Ovary (tissue), 3 donors: Measurements from ENCODE around the gene MPP2.

Experiments
- POLR2A ChIP-seq: fragments of 450-650 bp; IDR thresholded peaks from one replicate; pipeline ENCODE4 v1.6.1; 2017; ENCODE audit warnings: antibody characterized with exemption, mild to moderate bottlenecking, moderate library complexity
- TF ChIP-seq, protein P1 (sequence below), 3 donors: fragments of 450-650 bp in 2 of 3; fragments of 200-600 bp in 1 of 3; IDR thresholded peaks; one replicate each; pipeline versions ENCODE4 v1.5.1 to v1.8.0; 2016 to 2022; ENCODE audit warnings: antibody characterized with exemption in 3 of 3, mild to moderate bottlenecking in 1 of 3
- donor health status: DM: no; HTN: no; CAD: no.

DNA sequence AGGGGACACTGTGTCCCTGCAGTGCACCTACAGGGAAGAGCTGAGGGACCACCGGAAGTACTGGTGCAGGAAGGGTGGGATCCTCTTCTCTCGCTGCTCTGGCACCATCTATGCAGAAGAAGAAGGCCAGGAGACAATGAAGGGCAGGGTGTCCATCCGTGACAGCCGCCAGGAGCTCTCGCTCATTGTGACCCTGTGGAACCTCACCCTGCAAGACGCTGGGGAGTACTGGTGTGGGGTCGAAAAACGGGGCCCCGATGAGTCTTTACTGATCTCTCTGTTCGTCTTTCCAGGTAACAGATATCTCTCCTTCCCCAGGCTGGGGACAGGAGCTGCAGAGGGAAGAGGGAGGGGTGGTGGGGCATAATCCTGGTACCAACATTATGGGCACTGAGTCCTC lies 58.7 kb downstream of the MPP2 start:
- TF ChIP-seq, protein P1, sequence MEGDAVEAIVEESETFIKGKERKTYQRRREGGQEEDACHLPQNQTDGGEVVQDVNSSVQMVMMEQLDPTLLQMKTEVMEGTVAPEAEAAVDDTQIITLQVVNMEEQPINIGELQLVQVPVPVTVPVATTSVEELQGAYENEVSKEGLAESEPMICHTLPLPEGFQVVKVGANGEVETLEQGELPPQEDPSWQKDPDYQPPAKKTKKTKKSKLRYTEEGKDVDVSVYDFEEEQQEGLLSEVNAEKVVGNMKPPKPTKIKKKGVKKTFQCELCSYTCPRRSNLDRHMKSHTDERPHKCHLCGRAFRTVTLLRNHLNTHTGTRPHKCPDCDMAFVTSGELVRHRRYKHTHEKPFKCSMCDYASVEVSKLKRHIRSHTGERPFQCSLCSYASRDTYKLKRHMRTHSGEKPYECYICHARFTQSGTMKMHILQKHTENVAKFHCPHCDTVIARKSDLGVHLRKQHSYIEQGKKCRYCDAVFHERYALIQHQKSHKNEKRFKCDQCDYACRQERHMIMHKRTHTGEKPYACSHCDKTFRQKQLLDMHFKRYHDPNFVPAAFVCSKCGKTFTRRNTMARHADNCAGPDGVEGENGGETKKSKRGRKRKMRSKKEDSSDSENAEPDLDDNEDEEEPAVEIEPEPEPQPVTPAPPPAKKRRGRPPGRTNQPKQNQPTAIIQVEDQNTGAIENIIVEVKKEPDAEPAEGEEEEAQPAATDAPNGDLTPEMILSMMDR (IDR thresholded peaks at IDR 0.05), result no peak
- no peak for TF ChIP-seq POLR2A
